ENCODE data around the gene SLC35B2. TPM values are rescaled to one million over a fixed set of nuclear protein-coding genes. Genes with fewer than 3 reads are reported as not detected.
A peak's percentile ranks its signal among the peaks of the same experiment; 100 is the strongest.

The SLC35B2 gene
- total and polyA plus RNA-seq, 10 of the 15 experiments (the other 5 are each of a cell fraction or from before 2014, with no cell fraction given), result 11.3 to 45.4 (median 33.8) TPM

- Histone ChIP-seq H3K4me3 (peak overlapping the region; percentile 77; the same call in 1 of the 2 replicates), H3K9me3 (replicated peaks; ENCODE audit: control insufficient read depth, insufficient read depth, low read length) (no peaks in the 10 kb centered on the region), H3K36me3 (ENCODE audit: control insufficient read depth in 2 of 2, insufficient read depth in 2 of 2, low read length in 1 of 2) (peaks cover 40 to 57% of the 10 kb centered on the region in 2 experiments), H4K20me1 (ENCODE audit: control insufficient read depth, insufficient read depth) (peaks cover 6% of the 10 kb centered on the region; the same call in 1 of the 2 replicates), H2AFZ (ENCODE audit: control insufficient read depth, low read depth, low read length) (no peak overlapping the region), H3K9ac (ENCODE audit: control insufficient read depth, insufficient read depth, low read length) (no peak overlapping the region), H3K27me3 (replicated peaks in 1 of 2; ENCODE audit: control insufficient read depth in 2 of 2, insufficient read depth in 2 of 2, low read length in 1 of 2) (no peaks in the 10 kb centered on the region), H3K4me2 (ENCODE audit: control insufficient read depth, insufficient read depth) (peak overlapping the region; percentile 71), H3K27ac (ENCODE audit: control insufficient read depth, insufficient read depth) (peak overlapping the region; percentile 99), H3K4me1 (ENCODE audit: control insufficient read depth, insufficient read depth, low read length) (peaks cover 43% of the 10 kb centered on the region), H3K79me2 (ENCODE audit: control insufficient read depth, insufficient read depth, low read length) (peaks cover 84% of the 10 kb centered on the region)
- ChIA-PET RAD21 (ENCODE audit: unreplicated experiment) (interaction anchor here (0.8 to 4.8 kb wide), 4 partner anchors 9 to 83 kb away, joined by 3 to 28 read pairs (median 4); partner anchors contain the start of gene HSP90AB1), CTCF (interaction anchor here (0.7 to 5.0 kb wide), 7 partner anchors 8 to 82 kb away, joined by 3 to 45 read pairs (median 12); partner anchors contain the start of genes HSP90AB1 and SLC29A1), SMC1A (ENCODE audit: uncharacterized antibody, unreplicated experiment) (interaction anchor here (0.9 to 3.1 kb wide), 6 partner anchors 9 to 82 kb away, joined by 3 to 25 read pairs (median 6); partner anchors contain the start of genes HSP90AB1 and SLC29A1), POLR2A (interaction anchor here (0.9 to 10.7 kb wide), 8 partner anchors 8 to 79 kb away, joined by 3 to 131 read pairs (median 4); partner anchors contain the start of gene HSP90AB1)
- intact Hi-C loops (cut with micrococcal nuclease; ENCODE audit: unreplicated experiment), result no loop called here
- no peak for DNase-seq (ENCODE audit: low read depth, low spot score)
- in situ Hi-C loops (cut with MboI), result no loop called here
- no peak for FAIRE-seq
- no TSS peak for BruUV-seq (replicated peaks)
- 61% methylated on average over 16 of the region's 16 CpGs for WGBS (ENCODE audit: insufficient coverage, insufficient replicate concordance, low lambda C conversion rate, missing lambda C conversion rate)
- 0 out of 3 replicates have a peak, but pooled peaks have one; percentile 0 for ATAC-seq
- TF ChIP-seq CHD1 (IDR thresholded peaks at IDR 0.05; ENCODE audit: low read depth, low read length), result no peak
- no peak for TF ChIP-seq ZNF24 (IDR thresholded peaks at IDR 0.05)
- no peak for TF ChIP-seq SPI1 (IDR thresholded peaks at IDR 0.05; ENCODE audit: borderline replicate concordance, insufficient read depth, low read depth, low read length)
- TF ChIP-seq MEF2B (IDR thresholded peaks at IDR 0.05; ENCODE audit: partially characterized antibody, poor library complexity, severe bottlenecking), result no peak
- TF ChIP-seq POLR2AphosphoS5 (IDR thresholded peaks at IDR 0.05; ENCODE audit: low read length), result peak; percentile 94
- no peak for TF ChIP-seq SUZ12 (IDR thresholded peaks at IDR 0.05; ENCODE audit: unreplicated experiment)
- TF ChIP-seq POU2F2 (IDR thresholded peaks at IDR 0.05; ENCODE audit: borderline replicate concordance, low read depth, low read length), result peak; percentile 65; the same call in 1 of the 3 replicates
- no peak for TF ChIP-seq HDAC6 (IDR thresholded peaks at IDR 0.05; ENCODE audit: unreplicated experiment)
- TF ChIP-seq ZNF217 (IDR thresholded peaks at IDR 0.05), result no peak
- no peak for TF ChIP-seq GABPA (IDR thresholded peaks at IDR 0.05; ENCODE audit: low read depth)
- no peak for TF ChIP-seq IKZF1 (conservative IDR thresholded peaks at IDR 0.05)
- TF ChIP-seq IRF5 (IDR thresholded peaks at IDR 0.05; ENCODE audit: borderline replicate concordance), result no peak
- no peak for TF ChIP-seq NFYB (IDR thresholded peaks at IDR 0.05; ENCODE audit: insufficient read depth, low read depth, low read length)
- no peak for TF ChIP-seq MYC (IDR thresholded peaks at IDR 0.05; ENCODE audit: insufficient read depth, insufficient read length, insufficient replicate concordance, low read length, severe bottlenecking)
- peak; percentile 60; the same call in 1 of the 2 replicates for TF ChIP-seq SMAD5 (IDR thresholded peaks at IDR 0.05; ENCODE audit: low read depth)
- TF ChIP-seq RAD51 (IDR thresholded peaks at IDR 0.05), result no peak
- TF ChIP-seq E4F1 (IDR thresholded peaks at IDR 0.05; ENCODE audit: borderline replicate concordance, partially characterized antibody), result no peak
Measured at GRCh38 chr6:44255105-44255808, 2.1 kb downstream of the SLC35B2 start.

Data from GM12878 (cell line).